Umbilical cord (tissue), 2 donors: ENCODE measurements around the gene CSRP1. TPM values are rescaled to one million over a fixed set of nuclear protein-coding genes. Genes with fewer than 3 reads are reported as not detected.

Experiments
- DNase-seq: peaks from one replicate; pipeline ENCODE4 v3.0.0-alpha.2; 2015; ENCODE audit warnings: low spot score
- total RNA-seq: library from RNA; depleted of rRNA; stranded (reverse); fragments of >200 nt; gene quantifications from one replicate; pipeline ENCODE4 v1.2.3, GENCODE V29; 2014; ENCODE audit warnings: low replicate concordance; ENCODE audit not compliant: insufficient read depth

CSRP1 gene
- total RNA-seq, 1 donor from 2014 or later, result 2,591 TPM

DNA sequence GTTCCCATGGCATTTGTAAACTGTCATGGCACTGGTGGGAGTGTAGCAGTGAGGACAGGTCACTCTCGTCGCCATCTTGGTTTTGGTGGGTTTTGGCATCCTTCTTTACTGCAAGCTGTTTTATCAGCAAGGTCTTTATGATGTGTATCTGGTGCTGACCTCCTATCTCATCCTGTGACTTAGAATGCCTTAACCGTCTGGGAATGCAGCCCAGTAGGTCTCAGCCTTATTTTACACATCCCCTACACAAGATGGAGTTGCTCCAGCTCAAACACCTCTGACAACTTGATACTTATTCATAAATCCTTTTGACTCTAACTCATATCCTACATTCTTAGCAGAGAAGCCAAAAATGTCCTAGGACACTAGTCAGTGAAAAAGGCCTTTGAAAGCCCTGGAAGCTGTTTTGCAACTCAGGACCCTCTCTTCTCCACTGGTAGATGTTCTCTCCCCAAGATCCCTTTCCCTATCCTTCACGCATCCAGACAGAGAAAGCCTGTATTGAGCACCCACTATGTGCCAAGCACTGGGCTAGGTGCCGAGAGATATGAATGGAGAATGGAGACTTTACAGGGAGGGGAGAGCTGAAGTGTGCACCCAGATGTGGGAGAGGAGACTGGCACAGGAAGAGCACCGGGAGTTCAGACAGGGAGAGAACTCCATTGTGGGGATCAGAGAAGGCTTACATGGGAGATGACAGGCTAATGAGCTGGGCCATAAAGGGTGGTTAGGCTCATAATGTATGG lies 6.7 kb upstream of the CSRP1 start:
- DNase-seq, result peak; percentile 93

DNA sequence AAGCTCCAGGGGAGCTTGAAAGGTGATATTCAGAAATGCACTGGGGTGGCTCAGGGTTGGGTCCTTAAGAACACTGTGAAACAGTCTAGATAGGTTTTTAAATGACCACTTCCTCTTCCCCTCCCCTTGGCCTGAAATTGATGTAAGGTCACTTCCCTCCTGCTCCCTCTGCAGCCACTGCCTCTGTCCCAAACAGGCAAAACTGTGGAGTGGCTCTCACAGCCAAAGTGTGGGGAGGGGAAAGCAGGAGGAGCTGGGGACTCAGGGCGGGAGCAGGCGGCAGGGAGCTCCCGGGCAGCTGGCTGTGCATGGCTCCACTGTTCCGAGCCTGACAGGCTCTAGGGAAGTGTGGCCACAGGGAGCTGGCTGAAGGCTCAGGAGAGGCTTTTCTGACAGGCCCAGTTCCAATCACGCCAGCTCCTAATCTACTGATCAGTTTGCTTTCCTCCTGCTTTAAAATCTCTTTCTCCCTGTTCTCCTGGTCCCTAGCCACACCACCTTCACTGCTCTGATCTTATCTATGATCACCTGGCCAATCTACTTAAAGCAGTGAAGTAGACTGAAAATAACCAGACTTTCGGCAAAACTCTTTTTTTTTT lies 5.1 kb upstream of the CSRP1 start:
- DNase-seq, result peak; percentile 76

DNA sequence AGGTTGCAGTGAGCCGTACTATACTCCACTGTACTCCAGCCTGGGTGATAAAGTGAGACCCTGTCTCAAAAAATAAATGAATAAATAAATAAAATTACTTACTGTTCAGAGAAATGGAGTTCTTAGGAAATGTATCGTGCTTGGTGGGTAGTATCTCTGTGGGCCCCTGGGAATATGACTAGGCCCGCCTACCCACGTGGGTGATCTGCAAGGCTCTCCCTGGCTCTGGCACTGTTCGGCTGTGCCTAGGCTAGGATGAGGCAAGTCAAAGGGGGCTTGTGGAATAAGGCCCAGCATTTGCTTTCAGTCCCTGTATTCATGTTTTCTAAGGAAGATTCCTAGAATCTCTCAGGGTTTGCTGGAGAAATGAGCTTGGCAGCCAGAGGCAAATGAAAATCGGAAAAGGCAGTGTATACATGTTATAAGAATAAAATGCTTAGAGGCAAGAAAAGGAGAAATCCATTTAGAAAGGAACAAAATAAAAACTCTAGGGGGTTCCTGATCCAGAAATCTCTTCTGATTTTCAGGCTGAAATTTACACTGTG lies 4.5 kb upstream of the CSRP1 start:
- DNase-seq, result no peak

DNA sequence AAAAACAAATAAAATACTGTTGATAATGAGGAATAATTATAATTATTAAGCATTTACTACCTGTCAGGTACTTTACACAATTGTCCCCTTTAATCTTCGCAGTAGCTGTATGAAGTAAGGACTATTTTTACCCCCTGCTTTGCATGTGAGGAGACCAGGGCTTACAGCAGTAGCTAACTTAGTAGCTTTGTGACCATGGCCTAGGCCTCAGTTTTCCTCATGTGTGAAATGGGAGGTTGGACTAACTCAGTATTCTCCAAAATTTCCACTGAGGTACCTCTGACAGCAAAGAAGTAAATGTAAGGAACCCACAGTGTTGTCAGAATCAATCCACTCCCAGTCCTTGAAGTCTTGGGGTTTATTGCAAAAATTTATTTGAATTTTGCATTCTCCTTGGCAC lies 3.8 kb upstream of the CSRP1 start:
- no peak for DNase-seq

DNA sequence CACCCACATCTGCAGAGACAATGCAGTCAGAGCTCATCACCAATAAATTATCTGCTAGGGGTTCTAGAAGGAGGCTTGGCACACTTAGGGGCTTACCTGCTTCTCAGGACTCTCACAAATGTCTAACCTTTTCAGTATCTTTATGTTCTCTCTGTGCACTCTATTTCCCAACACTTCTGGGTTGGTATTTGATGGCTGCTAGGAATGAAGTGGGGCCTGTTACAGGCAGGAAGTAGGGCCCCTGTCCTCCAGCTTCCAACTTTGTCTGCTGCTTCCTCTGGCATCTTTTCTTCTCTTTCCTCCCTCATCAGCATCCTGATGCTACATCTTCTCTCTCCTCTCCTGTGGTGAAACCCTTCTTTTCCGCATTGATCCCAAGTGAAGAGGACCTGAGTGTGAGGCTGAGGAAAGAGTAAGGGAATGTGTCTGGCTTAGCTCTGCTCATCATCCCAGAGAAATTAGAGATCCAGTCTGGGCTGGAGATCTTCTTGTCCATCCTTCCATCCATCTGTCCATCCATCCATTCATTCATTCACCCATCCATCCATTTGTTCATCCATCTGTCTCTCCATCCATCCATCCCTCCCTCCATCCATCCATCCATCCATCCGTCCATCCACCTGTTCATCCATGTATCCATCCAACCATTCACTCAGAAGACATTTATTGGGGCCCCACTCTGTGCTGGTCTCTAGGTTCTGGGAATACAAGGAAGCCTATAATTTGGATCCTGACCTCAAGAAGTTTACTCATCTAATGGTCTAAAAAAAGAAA lies 2.9 kb upstream of the CSRP1 start:
- no peak for DNase-seq

DNA sequence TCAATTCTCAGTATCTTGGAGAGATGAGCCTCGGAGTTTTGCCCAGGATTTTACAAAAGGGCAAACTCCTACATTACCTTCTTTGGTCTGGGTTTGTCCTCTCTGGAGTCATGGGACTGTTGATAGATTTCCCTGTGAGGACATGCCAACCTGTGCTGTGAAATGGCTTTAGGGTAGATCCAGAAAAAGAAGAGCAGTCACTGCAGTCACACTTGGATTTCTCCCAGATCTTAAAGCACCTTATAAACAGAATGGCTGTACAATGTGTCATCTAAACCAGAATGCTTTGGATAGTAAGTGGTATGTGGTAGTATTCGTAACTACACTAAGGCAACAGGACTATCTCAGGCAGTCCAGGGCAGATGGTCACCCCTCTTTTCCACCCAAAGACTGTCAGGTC lies 1.9 kb upstream of the CSRP1 start:
- DNase-seq, result no peak

DNA sequence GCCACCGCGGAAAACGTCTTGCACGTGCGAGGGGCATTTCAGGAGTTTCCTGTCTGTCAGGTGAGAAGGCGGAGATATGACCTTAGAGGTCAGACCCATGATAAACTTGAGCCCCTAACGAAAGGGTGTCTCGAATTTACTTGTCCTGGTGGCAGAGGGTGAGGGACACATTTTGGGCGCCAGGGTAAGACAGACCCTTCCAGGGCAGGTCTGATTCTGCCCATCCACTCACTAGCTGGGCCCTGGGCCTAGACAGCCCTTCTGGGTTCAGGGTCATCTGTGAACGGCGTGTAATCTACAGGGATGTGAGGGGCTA lies 395 bp upstream of the CSRP1 start:
- DNase-seq, result no peak

DNA sequence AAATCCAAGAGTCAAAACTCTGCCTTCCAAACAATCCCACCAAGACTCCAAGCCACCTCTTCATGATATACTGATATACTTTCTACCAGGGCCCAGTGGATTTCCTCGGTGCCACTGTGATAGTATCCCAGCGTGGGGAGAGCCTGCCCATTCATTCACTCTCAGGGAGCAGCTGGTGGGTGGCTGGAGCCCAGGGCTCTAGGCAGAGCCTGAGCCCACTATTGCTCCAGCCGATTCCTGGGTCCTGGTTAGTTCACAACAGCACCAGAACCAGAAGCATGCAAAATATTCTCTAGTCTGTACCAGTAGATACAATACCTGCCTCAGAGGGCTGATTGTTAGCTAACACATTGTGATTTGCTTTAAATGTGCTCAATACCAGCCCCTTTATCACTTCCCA lies 831 bp downstream of the CSRP1 start:
- DNase-seq, result no peak

DNA sequence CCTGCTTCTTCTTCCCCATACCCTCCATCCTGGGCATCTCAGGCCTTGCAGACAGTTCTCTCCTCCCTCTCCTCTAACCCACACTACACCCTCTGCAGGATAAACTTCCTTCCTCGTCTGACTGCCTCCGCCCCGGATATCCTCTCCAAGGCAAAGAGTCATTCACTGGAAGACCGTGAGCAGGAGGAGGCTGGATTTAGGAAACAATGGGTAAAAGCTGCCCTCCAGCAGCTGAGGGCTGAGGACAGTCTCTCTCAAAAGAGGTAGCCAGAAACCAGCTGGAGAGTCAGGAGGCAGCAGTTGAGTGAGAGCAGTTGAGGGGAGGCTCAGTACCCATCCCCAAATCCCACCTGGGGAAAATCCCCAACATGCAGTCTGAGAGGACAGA lies 1.4 kb downstream of the CSRP1 start:
- DNase-seq, result peak; percentile 73

DNA sequence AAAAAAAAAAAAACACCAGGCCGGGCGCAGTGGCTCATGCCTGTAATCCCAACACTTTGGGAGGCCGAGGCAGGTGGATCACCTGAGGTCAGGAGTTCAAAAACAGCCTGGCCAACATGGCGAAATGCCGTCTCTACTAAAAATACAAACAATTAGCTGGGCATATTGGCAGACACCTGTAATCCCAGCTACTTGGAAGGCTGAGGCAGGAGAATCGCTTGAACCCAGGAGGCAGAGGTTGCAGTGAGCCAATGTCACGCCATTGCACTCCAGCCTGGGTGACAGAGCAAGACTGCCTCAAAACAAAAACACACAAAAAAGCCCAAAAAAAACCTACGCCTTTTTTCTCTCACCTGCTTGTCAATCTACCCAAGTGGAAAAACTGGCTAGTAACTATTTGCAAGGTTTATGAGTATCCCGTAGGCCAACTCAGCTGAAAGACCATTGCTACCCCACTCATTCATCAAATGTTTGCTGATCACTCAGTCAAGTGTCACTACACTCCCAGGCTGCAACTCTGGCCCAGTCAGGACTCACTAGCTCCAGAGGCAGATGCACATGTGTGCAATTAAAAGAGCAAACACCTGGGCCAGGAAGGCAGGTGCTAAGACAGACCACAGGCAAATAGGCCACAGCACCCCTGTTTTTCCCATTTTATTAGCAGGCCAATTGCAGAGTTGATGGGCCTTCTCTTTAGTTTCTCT lies 2.0 kb downstream of the CSRP1 start:
- no peak for DNase-seq

DNA sequence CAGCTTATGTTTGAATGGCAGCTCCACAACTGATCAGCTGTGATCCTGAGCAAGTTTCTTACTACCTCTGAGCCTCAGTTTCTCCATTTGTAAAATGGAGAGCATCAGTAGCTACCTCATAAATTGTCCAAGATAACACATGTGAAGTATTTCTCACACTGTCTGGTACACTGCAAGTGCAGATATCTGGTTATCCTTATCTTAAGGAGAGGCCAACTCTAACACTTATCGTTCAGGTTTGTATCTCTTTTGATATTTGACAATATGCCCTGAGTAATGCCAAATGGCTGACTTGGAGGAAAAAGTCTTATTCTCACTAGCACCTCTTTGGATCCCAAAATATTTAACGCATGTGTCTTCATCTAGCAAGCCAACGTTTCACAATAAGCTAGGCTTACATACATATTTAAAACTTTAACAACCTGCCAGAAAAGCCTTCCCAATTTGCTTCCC lies 2.7 kb downstream of the CSRP1 start:
- no peak for DNase-seq

DNA sequence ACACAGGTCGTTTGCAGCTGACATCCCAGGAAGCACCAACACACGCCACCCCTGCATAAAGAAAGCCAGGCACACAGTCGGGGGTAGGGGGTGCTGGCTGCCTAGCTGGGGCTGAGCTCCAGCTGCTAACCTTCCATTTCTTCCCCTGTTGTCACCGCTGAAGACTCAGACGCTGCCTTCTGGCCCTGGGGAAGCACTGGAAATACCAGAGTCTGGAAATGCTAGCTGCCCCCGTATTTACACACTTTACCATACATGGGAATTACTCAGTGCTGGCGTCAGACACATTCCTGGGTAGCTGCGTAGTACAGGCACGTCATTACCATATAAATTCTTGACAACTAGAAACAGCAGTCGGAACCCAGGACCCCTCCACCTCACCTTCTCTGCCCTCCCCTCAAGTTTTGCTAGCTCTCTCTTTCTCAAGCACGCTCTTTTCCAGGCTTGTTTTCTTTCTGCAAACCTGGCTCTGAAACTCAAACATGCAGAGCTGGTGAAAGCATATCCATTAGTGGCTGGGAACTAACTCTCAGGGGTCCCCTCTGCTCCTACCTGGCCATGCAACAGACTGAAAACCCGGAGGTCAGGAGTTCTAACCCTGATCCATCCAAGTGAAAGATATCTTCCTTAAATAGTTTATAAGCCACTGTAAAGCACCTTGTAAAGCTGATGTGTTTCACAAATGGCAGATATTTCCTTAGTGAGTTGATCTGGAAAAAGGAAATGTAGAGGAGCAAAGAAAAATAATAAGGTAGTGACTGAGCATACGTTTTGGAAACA lies 3.3 kb downstream of the CSRP1 start:
- peak; percentile 96 for DNase-seq

DNA sequence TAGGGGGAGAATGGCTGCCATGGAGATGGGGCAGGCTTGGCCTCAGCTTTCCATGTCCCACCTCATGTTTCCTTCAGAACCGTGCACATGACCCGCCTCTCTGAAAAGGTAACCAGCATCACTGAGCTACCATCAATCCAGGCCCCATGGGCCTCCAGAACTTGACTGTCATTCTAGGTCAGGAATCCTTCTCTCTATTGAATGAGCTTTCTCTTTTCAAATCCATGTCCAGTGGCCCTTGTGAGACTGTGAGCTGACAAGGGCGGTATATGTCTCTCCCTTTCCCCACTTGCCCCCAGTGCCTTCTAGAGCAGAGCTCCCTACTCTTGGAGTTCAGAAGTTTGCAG lies 4.4 kb downstream of the CSRP1 start:
- DNase-seq, result no peak

DNA sequence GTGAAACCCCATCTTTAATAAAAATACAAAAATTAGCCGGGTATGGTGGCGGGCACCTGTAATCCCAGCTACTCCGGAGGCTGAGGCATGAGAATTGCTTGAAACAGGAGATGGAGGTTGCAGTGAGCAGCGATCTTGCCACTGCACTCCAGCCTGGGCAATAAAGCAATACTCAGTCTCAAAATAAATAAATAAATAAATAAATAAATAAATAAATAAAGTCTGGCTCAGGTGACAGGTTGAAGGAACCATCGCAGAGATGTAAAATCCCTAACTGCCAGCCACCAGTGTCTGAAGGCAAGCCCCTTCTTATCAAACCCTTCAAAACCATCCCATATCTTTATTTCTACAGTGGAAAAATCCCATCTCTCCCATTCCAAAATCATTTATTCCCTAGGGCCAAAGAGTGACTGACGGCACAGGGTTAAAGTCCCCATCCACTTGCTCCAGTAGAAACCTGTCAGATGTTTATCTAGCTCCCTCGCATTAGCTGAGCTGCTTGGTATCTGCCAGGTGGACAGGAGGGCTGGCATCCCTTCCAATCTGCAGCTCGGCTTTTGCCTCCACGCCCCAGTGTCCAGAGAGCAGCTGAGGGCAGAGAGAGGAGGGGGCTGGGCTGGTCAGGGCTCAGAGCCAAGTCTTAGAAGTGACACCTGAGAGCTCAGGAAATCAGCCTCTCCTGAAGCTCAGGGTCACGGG lies 5.0 kb downstream of the CSRP1 start:
- DNase-seq, result no peak

DNA sequence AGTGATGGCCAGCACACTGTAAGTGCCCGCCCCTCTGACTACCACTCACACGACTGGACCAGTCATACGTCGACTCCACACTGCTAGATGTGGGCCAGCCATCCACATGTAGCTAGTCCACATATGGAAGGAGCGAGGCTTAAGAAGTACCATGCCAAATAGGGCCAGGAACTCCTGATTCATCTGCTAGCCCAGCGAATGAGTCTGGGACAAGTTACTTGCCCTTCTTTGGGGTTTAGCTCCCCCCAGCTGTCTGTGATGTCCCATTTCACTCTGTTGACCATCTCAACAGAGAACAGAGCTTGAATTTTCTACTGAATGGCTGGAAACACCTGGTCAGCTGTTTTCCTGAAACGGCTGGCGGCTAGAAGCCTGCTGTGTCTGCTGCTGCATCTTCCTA lies 5.8 kb downstream of the CSRP1 start:
- DNase-seq, result no peak

DNA sequence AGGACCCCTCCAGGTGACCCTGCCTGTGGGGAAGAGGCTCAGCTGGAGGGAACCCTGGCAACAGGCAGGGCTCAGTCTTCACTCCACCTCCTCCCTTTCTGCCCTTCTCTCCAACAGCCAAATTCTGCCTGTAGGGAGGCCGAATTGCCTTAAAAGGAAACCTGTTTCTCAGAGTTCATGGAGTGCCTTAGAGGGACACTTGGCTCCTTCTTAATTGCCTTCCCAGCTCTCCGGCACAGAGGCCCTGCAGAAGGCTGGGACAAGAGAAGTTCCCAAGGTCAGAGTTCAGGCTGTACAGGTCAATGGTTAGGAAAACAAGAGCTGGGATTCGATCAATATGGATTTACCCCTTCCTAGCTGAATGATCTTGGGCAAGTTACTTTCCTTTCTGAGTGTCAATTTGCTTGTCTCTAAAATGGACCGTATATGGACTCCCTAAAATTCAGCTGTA lies 6.2 kb downstream of the CSRP1 start:
- peak; percentile 79 for DNase-seq

DNA sequence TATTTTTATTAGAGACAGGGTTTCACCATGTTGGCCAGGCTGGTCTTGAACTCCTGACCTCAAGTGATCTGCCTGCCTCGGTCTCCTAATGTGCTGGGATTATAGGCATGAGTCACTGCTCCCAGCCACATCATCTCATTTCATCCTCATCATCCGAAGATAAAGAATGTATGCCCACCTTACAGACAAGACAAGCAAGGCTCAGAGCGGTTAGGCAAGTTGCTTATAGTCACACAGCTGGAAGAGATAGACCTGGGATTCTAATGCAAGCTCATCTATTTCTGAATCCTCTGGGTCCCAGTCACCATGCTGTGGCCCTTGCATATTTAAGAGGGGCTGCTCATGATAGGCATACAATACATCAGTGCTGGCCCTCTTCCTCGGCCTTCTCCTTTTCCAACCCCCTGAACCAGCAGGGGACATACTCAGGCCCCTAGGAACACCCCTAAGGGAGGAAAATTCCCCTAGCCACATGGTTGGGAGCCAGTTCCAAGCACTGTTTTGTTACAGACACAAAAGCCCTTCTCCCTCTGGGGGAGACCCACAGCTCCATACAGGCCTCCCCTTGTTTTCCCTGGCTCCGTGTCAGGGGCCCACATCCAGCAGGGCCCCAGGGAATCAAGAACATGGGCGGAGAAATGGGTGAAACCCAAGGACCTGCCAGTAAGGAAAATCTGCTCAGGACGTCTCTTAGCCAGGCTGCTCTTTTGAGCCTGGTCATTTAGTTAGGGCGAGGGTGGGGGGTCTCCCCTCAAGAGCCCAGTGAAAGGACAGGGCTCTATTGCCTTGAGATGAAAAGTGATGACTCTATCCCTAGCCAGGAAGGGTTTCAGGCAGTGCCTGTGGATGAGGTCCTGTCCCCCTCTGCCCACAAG lies 6.9 kb downstream of the CSRP1 start:
- no peak for DNase-seq

DNA sequence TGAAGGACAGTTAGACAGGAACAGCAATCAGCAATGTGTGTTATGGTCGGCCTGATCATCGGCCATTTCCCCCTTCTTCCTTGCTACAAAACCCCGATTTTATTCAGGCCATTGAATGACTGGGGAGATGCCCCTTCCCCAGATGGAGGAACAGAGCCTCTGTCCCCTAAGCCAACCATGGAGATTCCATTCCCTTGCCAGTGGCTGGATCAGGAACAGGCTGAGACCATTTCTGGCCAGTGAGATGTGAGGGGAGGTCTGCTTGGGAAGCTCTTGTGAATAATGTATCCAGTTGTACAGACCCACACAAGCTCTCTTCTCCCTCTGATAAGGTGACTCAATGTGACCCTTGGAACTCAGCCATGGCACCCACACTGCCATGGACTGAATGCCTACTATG lies 7.7 kb downstream of the CSRP1 start:
- DNase-seq, result no peak

DNA sequence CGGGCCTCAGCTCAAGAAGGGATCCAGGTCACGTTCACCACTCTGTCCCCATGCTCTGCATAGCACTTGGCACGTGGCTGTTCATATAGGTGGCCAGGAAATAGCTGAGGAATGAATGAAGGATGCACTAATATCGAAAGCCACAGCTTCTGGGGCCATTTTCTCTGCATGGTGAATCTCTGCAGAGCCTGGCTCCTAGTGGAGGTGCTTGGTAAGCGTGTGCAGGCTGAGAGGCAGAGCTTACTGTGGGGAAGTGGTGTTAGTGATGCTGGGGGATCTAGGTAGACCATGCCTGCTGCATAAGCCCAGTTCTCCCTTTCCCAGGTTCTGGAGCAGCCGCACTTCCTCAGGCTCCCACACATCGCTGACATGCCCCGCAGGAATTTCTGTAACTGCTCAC lies 8.3 kb downstream of the CSRP1 start:
- DNase-seq, result no peak
